PC-3 (cell line): ENCODE measurements around the gene FLYWCH2. TPM values are rescaled to one million over a fixed set of nuclear protein-coding genes. Genes with fewer than 3 reads are reported as not detected.

Experiments
- ATAC-seq: fragments of 200-7000 bp; cut with Tn5 transposase; 2 replicates; pipeline ENCODE4 v1.9.1; 2020; ENCODE audit warnings: mild to moderate bottlenecking, moderate library complexity
- BruUV-seq: library from RNA; stranded (reverse); fragments of 400-500 nt; replicated peaks from 2 replicates; lab custom pipeline; 2021; lab: Mats Ljungman, UMichigan
- CTCF ChIA-PET: fragments of 300-600 bp; sonication (Branson Sonifier 250); formaldehyde crosslinking; loops from one replicate; lab custom pipeline; 2022; ENCODE audit warnings: antibody characterized with exemption; lab: Charles Lee
- POLR2A ChIA-PET: fragments of 300-600 bp; sonication (Branson Sonifier 250); formaldehyde crosslinking; loops from one replicate; lab custom pipeline; 2022; ENCODE audit warnings: antibody characterized with exemption; ENCODE audit not compliant: unreplicated experiment; lab: Charles Lee
- DNase-seq: peaks from one replicate; pipeline ENCODE4 v3.0.0-alpha.2; 2015
- H2AFZ ChIP-seq: fragments of 300-600 bp; sonication (generic); 2 replicates; pipeline ENCODE4 v1.6.0; 2016; ENCODE audit warnings: antibody characterized with exemption, low read length
- H3F3A ChIP-seq: fragments of 300-600 bp; sonication (generic); one replicate; pipeline ENCODE4 v1.6.0; 2017; ENCODE audit warnings: antibody characterized with exemption, low read length, control low read depth, mild to moderate bottlenecking; ENCODE audit not compliant: unreplicated experiment
- H3K27ac ChIP-seq: fragments of 300-600 bp; sonication (generic); 2 replicates; pipeline ENCODE4 v1.5.1; 2016; ENCODE audit warnings: mild to moderate bottlenecking, low read length
- H3K27me3 ChIP-seq: fragments of 300-600 bp; sonication (generic); 2 replicates; pipeline ENCODE4 v1.6.1; 2016; ENCODE audit warnings: low read length, mixed read lengths
- H3K36me3 ChIP-seq: fragments of 300-600 bp; sonication (generic); 2 replicates; pipeline ENCODE4 v1.6.1; 2016; ENCODE audit warnings: low read depth, mixed run types, low read length, mixed read lengths
- H3K4me1 ChIP-seq: fragments of 300-600 bp; sonication (generic); 2 replicates; pipeline ENCODE4 v1.5.1; 2016; ENCODE audit warnings: low read length; ENCODE audit not compliant: insufficient read depth
- H3K4me2 ChIP-seq: fragments of 300-600 bp; sonication (generic); 2 replicates; pipeline ENCODE4 v1.6.0; 2016; ENCODE audit warnings: low read length
- H3K4me3 ChIP-seq: fragments of 300-600 bp; sonication (generic); 2 replicates; pipeline ENCODE4 v1.5.1; 2016; ENCODE audit warnings: mild to moderate bottlenecking, low read length, mixed read lengths
- H3K79me2 ChIP-seq: fragments of 300-600 bp; sonication (generic); 2 replicates; pipeline ENCODE4 v1.6.1; 2017; ENCODE audit warnings: low read length, mixed read lengths
- H3K9ac ChIP-seq: fragments of 300-600 bp; sonication (generic); 2 replicates; pipeline ENCODE4 v1.6.0; 2016; ENCODE audit warnings: mild to moderate bottlenecking, low read length
- H3K9me2 ChIP-seq: fragments of 300-600 bp; sonication (generic); replicated peaks from 2 replicates; pipeline ENCODE4 v1.6.1; 2016; ENCODE audit warnings: mixed run types, low read length, mixed read lengths
- H3K9me3 ChIP-seq: fragments of 300-600 bp; sonication (generic); 2 replicates; pipeline ENCODE4 v1.6.1; 2016; ENCODE audit warnings: low read length, mixed read lengths
- H4K20me1 ChIP-seq: fragments of 300-600 bp; sonication (generic); 2 replicates; pipeline ENCODE4 v1.6.1; 2016; ENCODE audit warnings: low read length, mixed read lengths
- EZH2 ChIP-seq: fragments of 300-600 bp; sonication (generic); IDR thresholded peaks from one replicate; pipeline ENCODE4 v1.6.1; 2017; ENCODE audit warnings: antibody characterized with exemption, mild to moderate bottlenecking, low read length; ENCODE audit not compliant: unreplicated experiment
- EZH2phosphoT487 ChIP-seq: fragments of 300-600 bp; sonication (generic); IDR thresholded peaks from 2 replicates; pipeline ENCODE4 v1.6.1; 2018; ENCODE audit warnings: mild to moderate bottlenecking, antibody characterized with exemption, low read length, borderline replicate concordance
- intact Hi-C: fragments of 100-400 bp; cut with micrococcal nuclease; formaldehyde crosslinking; loops from 2 replicates; pipeline ENCODE4 v1.9.0; 2023
- total RNA-seq: library from RNA; depleted of rRNA; stranded (reverse); fragments of >200 nt; gene quantifications from 2 replicates; pipeline ENCODE4 v1.2.3, GENCODE V29; 2014
- TF ChIP-seq, protein P1 (sequence below): fragments of 300-600 bp; sonication (generic); conservative IDR thresholded peaks from 2 replicates; pipeline ENCODE4 v1.5.1; 2017; ENCODE audit warnings: antibody characterized with exemption, low read depth, mild to moderate bottlenecking, low read length

Gene FLYWCH2
- total RNA-seq, 1 experiment from 2014 or later = 100 TPM

DNA sequence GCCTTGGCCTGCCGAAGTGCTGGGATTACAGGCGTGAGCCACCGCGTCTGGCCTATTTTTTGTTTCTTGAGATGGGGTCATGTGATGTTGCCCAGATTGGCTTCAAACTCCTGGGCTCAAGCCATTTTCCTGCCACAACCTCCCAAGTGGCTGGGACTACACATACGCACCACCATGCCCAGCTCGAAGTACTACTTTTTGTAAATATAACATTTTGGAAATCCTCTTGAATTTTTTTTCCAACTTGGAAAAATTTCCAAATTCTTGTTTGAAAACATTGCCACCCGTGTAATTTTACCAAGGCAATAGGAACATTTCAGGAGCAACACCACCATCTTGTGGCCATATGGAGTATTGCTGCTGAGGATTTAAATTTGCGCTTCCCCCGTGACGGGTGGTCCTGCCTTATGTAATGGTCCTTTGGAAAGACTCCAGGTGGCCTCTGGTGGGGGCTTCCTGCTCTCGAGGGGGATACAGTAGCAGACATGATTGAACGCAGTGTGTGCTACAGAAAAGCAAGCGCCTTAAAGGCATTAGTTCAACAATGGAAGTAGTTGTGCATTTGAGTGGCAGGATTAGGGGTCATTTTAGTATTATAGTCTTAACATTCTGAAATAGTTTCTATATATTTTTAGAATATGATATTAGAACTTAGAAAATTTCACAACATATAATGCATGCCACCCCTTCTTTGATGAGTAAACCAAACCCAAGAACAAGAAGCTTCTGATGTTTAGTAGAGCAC, 36.7 kb downstream of the FLYWCH2 start:
- no peaks in the 10 kb centered on the region for H3K9me3 ChIP-seq
- TF ChIP-seq, protein P1, sequence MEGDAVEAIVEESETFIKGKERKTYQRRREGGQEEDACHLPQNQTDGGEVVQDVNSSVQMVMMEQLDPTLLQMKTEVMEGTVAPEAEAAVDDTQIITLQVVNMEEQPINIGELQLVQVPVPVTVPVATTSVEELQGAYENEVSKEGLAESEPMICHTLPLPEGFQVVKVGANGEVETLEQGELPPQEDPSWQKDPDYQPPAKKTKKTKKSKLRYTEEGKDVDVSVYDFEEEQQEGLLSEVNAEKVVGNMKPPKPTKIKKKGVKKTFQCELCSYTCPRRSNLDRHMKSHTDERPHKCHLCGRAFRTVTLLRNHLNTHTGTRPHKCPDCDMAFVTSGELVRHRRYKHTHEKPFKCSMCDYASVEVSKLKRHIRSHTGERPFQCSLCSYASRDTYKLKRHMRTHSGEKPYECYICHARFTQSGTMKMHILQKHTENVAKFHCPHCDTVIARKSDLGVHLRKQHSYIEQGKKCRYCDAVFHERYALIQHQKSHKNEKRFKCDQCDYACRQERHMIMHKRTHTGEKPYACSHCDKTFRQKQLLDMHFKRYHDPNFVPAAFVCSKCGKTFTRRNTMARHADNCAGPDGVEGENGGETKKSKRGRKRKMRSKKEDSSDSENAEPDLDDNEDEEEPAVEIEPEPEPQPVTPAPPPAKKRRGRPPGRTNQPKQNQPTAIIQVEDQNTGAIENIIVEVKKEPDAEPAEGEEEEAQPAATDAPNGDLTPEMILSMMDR = peak; percentile 85
- TF ChIP-seq EZH2phosphoT487 = no peak
- H3K36me3 ChIP-seq = no peaks in the 10 kb centered on the region
- no peak overlapping the region for H3K27ac ChIP-seq
- ChIA-PET POLR2A (no interaction called here), CTCF (interaction anchor here (0.5 to 0.6 kb wide), 2 partner anchors 14 to 235 kb away, joined by 3 read pairs; no protein-coding TSS in a partner anchor)
- ATAC-seq (no peak), DNase-seq (peak; percentile 74)
- H4K20me1 ChIP-seq = no peaks in the 10 kb centered on the region
- H3K4me3 ChIP-seq = no peak overlapping the region
- H3K9ac ChIP-seq = no peak overlapping the region
- H3K4me1 ChIP-seq = peaks cover 11% of the 10 kb centered on the region
- no peaks in the 10 kb centered on the region for H3K9me2 ChIP-seq
- no peaks in the 10 kb centered on the region for H3K79me2 ChIP-seq
- H3K4me2 ChIP-seq = no peak overlapping the region
- intact Hi-C loops = loop anchor here (1.0 to 2.0 kb wide), 2 partner anchors 14 to 45 kb away; no protein-coding TSS in a partner anchor
- peaks cover 4% of the 10 kb centered on the region for H3F3A ChIP-seq
- no peak overlapping the region for H2AFZ ChIP-seq
- BruUV-seq = no TSS peak
- H3K27me3 ChIP-seq = no peaks in the 10 kb centered on the region

DNA sequence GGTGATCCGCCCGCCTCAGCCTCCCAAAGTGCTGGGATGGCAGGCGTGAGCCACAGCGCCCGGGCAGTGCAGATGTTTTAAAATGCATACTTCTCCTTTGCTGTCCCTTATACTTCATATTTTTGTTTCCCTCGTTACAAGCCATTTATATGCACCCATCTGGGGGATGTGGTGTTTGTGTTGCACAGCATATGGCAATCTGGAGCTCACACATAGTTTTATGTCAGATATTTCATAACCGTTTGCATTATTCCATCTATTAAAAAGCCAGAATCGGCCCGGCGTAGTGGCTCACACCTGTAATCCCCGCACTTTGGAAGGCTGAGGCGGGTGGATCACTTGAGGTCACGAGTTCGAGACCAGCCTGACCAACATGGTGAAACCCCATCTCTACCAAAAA, 40.5 kb downstream of the FLYWCH2 start:
- CTCF ChIA-PET = interaction anchor here (0.6 to 0.7 kb wide), 2 partner anchors 24 to 49 kb away, joined by 3 to 5 read pairs; no protein-coding TSS in a partner anchor
- no peaks in the 10 kb centered on the region for H3K36me3 ChIP-seq
- intact Hi-C loops = no loop called here

More for the DNA sequence above, 40.5 kb downstream of the FLYWCH2 start:
- Histone ChIP-seq H3K4me2 (no peak overlapping the region), H3K79me2 (no peaks in the 10 kb centered on the region), H3K9me3 (no peaks in the 10 kb centered on the region), H3K9ac (no peak overlapping the region), H3K4me1 (peaks cover 5% of the 10 kb centered on the region; the same call in 1 of the 2 replicates), H2AFZ (no peak overlapping the region), H4K20me1 (no peaks in the 10 kb centered on the region), H3F3A (no peaks in the 10 kb centered on the region), H3K9me2 (no peaks in the 10 kb centered on the region), H3K27ac (no peak overlapping the region), H3K4me3 (no peak overlapping the region), H3K27me3 (no peaks in the 10 kb centered on the region)
- ATAC-seq (no peak), DNase-seq (no peak)
- BruUV-seq = no TSS peak
- POLR2A ChIA-PET = no interaction called here
- TF ChIP-seq, protein P1 = no peak
- TF ChIP-seq EZH2 (no peak), EZH2phosphoT487 (no peak)
